Sigmoid colon (tissue), 4 donors: Measurements from ENCODE around the gene SCMH1.

Experiments
- EP300 ChIP-seq, 4 donors: sonication (generic); formaldehyde crosslinking; IDR thresholded peaks; one replicate each; pipeline ENCODE4 v1.6.1; 2017; ENCODE audit warnings: antibody characterized with exemption in 4 of 4
- POLR2A ChIP-seq, 2 donors: fragments of 450-650 bp; IDR thresholded peaks; one replicate each; pipeline ENCODE4 v1.6.1; 2016; ENCODE audit warnings: antibody characterized with exemption in 2 of 2, mild to moderate bottlenecking in 2 of 2, moderate library complexity in 2 of 2
- POLR2AphosphoS5 ChIP-seq, 4 donors: sonication (generic); formaldehyde crosslinking; IDR thresholded peaks; one replicate each; pipeline ENCODE4 v1.6.1; 2017; ENCODE audit warnings: antibody characterized with exemption in 4 of 4
- TF ChIP-seq, protein P1 (sequence below), 4 experiments: fragments of 450-650 bp in 3 of 4; fragments of 200-600 bp in 1 of 4; IDR thresholded peaks; one replicate each; pipeline ENCODE4 v1.5.1; 2016 to 2019; ENCODE audit warnings: antibody characterized with exemption in 4 of 4, mild to moderate bottlenecking in 3 of 4, moderate library complexity in 2 of 4

DNA sequence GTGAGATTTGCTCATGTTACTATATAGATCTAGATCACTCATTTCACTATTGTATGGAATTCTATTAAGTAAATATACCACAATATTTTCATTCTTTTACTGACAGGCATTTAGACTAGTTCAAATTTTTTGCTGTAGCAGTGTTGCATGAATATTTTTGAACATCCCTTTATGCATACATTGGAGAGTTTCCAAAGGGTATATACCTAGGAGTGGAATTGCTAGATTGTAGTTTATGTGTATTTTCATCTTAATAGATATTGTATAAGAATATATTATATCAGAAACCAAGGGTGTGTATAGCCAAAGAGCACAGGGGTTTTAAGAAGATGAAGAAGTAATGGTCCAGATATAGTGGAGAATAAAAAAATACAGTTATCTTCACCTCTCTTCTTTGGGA lies 6.2 kb downstream of the SCMH1 start:
- TF ChIP-seq POLR2A (IDR thresholded peaks at IDR 0.05): no peak
- TF ChIP-seq POLR2AphosphoS5 (IDR thresholded peaks at IDR 0.05): no peak
- TF ChIP-seq, protein P1, sequence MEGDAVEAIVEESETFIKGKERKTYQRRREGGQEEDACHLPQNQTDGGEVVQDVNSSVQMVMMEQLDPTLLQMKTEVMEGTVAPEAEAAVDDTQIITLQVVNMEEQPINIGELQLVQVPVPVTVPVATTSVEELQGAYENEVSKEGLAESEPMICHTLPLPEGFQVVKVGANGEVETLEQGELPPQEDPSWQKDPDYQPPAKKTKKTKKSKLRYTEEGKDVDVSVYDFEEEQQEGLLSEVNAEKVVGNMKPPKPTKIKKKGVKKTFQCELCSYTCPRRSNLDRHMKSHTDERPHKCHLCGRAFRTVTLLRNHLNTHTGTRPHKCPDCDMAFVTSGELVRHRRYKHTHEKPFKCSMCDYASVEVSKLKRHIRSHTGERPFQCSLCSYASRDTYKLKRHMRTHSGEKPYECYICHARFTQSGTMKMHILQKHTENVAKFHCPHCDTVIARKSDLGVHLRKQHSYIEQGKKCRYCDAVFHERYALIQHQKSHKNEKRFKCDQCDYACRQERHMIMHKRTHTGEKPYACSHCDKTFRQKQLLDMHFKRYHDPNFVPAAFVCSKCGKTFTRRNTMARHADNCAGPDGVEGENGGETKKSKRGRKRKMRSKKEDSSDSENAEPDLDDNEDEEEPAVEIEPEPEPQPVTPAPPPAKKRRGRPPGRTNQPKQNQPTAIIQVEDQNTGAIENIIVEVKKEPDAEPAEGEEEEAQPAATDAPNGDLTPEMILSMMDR (IDR thresholded peaks at IDR 0.05): no peak
- no peak for TF ChIP-seq EP300 (IDR thresholded peaks at IDR 0.05)
